Neuronal stem cell (in vitro differentiated cells): ENCODE data around the gene BARX2.

ENCODE experiments used
- DNase-seq: peaks from one replicate; pipeline ENCODE4 v3.0.0-alpha.2; 2013; ENCODE audit warnings: low spot score
- H2AFZ ChIP-seq: one replicate; pipeline ENCODE4 v1.6.1; 2013; ENCODE audit warnings: mild to moderate bottlenecking, low read length, inconsistent platforms
- H2AK5ac ChIP-seq: 2 replicates; pipeline ENCODE4 v1.6.1; 2013; ENCODE audit warnings: low read depth, mild to moderate bottlenecking, inconsistent platforms, low read length, moderate library complexity, mixed read lengths
- H2BK120ac ChIP-seq: 2 replicates; pipeline ENCODE4 v1.6.1; 2013; ENCODE audit warnings: low read depth, mild to moderate bottlenecking, inconsistent platforms, low read length, moderate library complexity, mixed read lengths
- H2BK12ac ChIP-seq: one replicate; pipeline ENCODE4 v1.6.1; 2013; ENCODE audit warnings: low read length, inconsistent platforms
- H2BK15ac ChIP-seq: 2 replicates; pipeline ENCODE4 v1.6.1; 2013; ENCODE audit warnings: mild to moderate bottlenecking, low read length, inconsistent platforms, mixed read lengths
- H2BK5ac ChIP-seq: one replicate; pipeline ENCODE4 v1.6.1; 2013; ENCODE audit warnings: inconsistent platforms, mild to moderate bottlenecking, low read length, moderate library complexity
- H3K14ac ChIP-seq: one replicate; pipeline ENCODE4 v1.6.1; 2013; ENCODE audit warnings: low read length, inconsistent platforms
- H3K18ac ChIP-seq: 2 replicates; pipeline ENCODE4 v1.6.1; 2013; ENCODE audit warnings: low read length, inconsistent platforms
- H3K23ac ChIP-seq: 2 replicates; pipeline ENCODE4 v1.6.1; 2013; ENCODE audit warnings: low read depth, mild to moderate bottlenecking, mixed read lengths, low read length, inconsistent platforms; ENCODE audit not compliant: poor library complexity
- H3K27ac ChIP-seq: replicated peaks from 3 replicates; pipeline ENCODE4 v1.5.1; 2013; ENCODE audit warnings: low read length, inconsistent platforms
- H3K27me3 ChIP-seq, 3 experiments: 2 replicates each; pipeline ENCODE4 v1.6.1; 2013; ENCODE audit warnings: low read length in 3 of 3, mild to moderate bottlenecking in 2 of 3, inconsistent platforms in 1 of 3, low read depth in 1 of 3, mixed read lengths in 1 of 3, moderate library complexity in 1 of 3; ENCODE audit not compliant: control insufficient read depth in 3 of 3, insufficient read depth in 3 of 3
- H3K36me3 ChIP-seq, 2 donors: replicated peaks in 1 of 2; 2 replicates each; pipeline ENCODE4 v1.6.1; 2013; ENCODE audit warnings: low read length in 2 of 2; ENCODE audit not compliant: control insufficient read depth in 2 of 2, insufficient read depth in 2 of 2
- H3K4ac ChIP-seq: 2 replicates; pipeline ENCODE4 v1.6.1; 2013; ENCODE audit warnings: inconsistent platforms, mild to moderate bottlenecking, low read length, moderate library complexity
- H3K4me1 ChIP-seq, 2 donors: 1 replicate in 1 of 2; 2 replicates in 1 of 2; pipeline ENCODE4 v1.6.1; 2013; ENCODE audit warnings: low read length in 2 of 2, low read depth in 1 of 2; ENCODE audit not compliant: control insufficient read depth in 2 of 2, insufficient read depth in 1 of 2
- H3K4me2 ChIP-seq: one replicate; pipeline ENCODE4 v1.6.1; 2013; ENCODE audit warnings: mild to moderate bottlenecking, low read length, inconsistent platforms; ENCODE audit not compliant: insufficient read depth, poor library complexity, severe bottlenecking
- H3K4me3 ChIP-seq, 2 donors: 2 replicates each; pipeline ENCODE4 v1.5.1; 2013; ENCODE audit warnings: low read length in 2 of 2, mild to moderate bottlenecking in 2 of 2, inconsistent platforms in 1 of 2, moderate library complexity in 1 of 2
- H3K79me1 ChIP-seq: one replicate; pipeline ENCODE4 v1.6.1; 2013; ENCODE audit warnings: low read depth, mild to moderate bottlenecking, inconsistent platforms, low read length, moderate library complexity
- H3K9ac ChIP-seq: one replicate; pipeline ENCODE4 v1.6.1; 2013; ENCODE audit warnings: mild to moderate bottlenecking, low read depth, low read length, inconsistent platforms; ENCODE audit not compliant: poor library complexity
- H3K9me3 ChIP-seq, 2 donors: replicated peaks in 1 of 2; 2 replicates each; pipeline versions ENCODE3 to v1.6.1; 2013; ENCODE audit warnings: low read length in 2 of 2, mild to moderate bottlenecking in 2 of 2, inconsistent platforms in 1 of 2, low read depth in 1 of 2, mixed read lengths in 1 of 2, moderate library complexity in 1 of 2; ENCODE audit not compliant: control insufficient read depth in 2 of 2, insufficient read depth in 1 of 2
- H4K8ac ChIP-seq: one replicate; pipeline ENCODE4 v1.6.1; 2013; ENCODE audit warnings: low read depth, mild to moderate bottlenecking, inconsistent platforms, low read length, moderate library complexity
- H4K91ac ChIP-seq: one replicate; pipeline ENCODE4 v1.6.1; 2013; ENCODE audit warnings: low read length, low read depth, mild to moderate bottlenecking, inconsistent platforms; ENCODE audit not compliant: poor library complexity
- WGBS, 2 donors: extraction: QIAGEN DNeasy Blood & Tissue Kit; methylation state at CpG; one replicate each; pipeline ENCODE4 v1.1.7; 2013; ENCODE audit warnings: missing lambda C conversion rate in 2 of 2, mixed read lengths in 1 of 2; ENCODE audit not compliant: insufficient read length in 2 of 2, insufficient replicate concordance in 1 of 2; ENCODE audit errors: extremely low coverage in 2 of 2; 5-methylcytosine and 5-hydroxymethylcytosine counted together

Gene BARX2

DNA sequence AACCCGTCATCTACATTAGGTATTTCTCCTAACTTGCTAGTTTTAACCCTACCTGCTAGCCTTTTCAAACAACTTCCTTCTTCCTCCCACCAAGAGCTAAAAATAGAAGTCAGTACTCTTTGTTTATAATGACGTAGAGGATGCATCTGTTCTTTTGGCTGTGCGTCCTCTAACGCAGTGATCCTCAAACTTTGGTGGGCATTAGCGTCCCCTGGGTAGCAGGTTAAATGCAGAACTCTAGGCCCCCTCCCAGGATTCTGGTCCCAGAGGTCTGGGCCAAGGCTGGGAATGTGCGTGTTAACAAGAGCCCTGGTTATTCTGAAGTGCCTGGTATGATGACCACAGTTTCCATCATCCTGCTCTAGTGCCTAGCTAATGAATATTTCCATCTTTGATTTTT lies 67.6 kb downstream of the BARX2 start:
- Histone ChIP-seq H3K27ac (no peak overlapping the region), H2BK5ac (no peak overlapping the region), H3K4ac (no peak overlapping the region), H3K14ac (no peak overlapping the region), H2BK12ac (no peak overlapping the region), H3K9ac (no peak overlapping the region), H3K9me3 (no peaks in the 10 kb centered on the region), H3K27me3 (no peaks in the 10 kb centered on the region), H2AFZ (no peak overlapping the region), H3K4me1 (no peaks in the 10 kb centered on the region), H3K23ac (no peak overlapping the region), H3K79me1 (no peaks in the 10 kb centered on the region), H2BK15ac (no peak overlapping the region), H2BK120ac (no peak overlapping the region), H2AK5ac (no peak overlapping the region), H3K4me3 (no peak overlapping the region), H4K8ac (no peak overlapping the region), H3K36me3 (no peaks in the 10 kb centered on the region), H4K91ac (no peak overlapping the region), H3K4me2 (no peak overlapping the region), H3K18ac (no peak overlapping the region)
- whole genome bisulfite sequencing, 2 donors = no CpG with 5 or more reads among the region's 6 CpGs
- no peak for DNase-seq

DNA sequence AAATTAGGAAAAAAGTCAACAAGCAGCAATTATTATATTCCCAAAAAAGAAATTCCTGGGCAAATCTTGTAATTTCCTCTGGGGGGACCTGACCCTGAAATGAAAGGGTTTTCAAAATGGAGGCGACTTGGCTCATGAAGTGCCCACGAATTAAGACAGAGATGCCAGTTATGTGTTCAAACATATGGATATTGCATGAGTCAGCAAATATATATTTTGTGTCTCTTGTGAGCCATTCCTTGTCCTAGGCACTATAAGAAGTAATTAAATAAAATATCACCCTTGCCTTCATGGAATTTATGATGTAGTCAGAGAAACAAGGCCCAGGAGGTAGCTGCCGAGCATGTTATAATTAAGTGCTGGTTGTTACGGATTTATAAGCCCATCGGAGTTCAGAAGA lies 68.6 kb downstream of the BARX2 start:
- Histone ChIP-seq H3K4ac (no peak overlapping the region), H3K14ac (no peak overlapping the region), H3K4me1 (no peaks in the 10 kb centered on the region), H3K36me3 (no peaks in the 10 kb centered on the region), H3K9me3 (peaks cover 0 to 2% of the 10 kb centered on the region in 2 donors), H2AFZ (no peak overlapping the region), H4K8ac (no peak overlapping the region), H3K23ac (no peak overlapping the region), H3K4me2 (no peak overlapping the region), H2BK12ac (no peak overlapping the region), H2BK120ac (no peak overlapping the region), H3K18ac (no peak overlapping the region), H2BK5ac (no peak overlapping the region), H3K4me3 (no peak overlapping the region), H3K27me3 (no peaks in the 10 kb centered on the region), H2BK15ac (no peak overlapping the region), H4K91ac (no peak overlapping the region), H3K9ac (no peak overlapping the region), H2AK5ac (no peak overlapping the region), H3K27ac (no peak overlapping the region), H3K79me1 (no peaks in the 10 kb centered on the region)
- no CpG with 5 or more reads among the region's 5 CpGs for WGBS, 2 donors
- DNase-seq = no peak

DNA sequence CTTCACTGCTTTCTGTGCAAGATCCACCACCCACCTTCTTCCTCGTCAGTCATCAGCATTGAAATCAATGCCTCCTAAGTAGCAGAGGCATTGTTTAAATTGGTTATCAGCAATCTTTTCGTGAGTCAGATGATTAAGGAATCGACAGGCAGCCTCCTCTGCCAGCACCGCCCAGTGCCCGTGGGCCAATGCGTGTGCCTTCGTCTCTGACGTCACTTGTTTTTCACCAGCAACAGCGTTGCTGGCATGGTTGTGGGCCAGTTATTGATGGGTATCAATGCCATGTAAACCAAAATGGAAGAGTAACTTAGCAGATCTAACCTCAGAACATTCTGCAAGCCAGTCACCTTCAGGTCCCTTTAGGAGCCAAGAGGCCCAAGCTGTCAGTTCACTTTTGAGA lies 69.6 kb downstream of the BARX2 start:
- WGBS, 2 donors = no CpG with 5 or more reads among the region's 9 CpGs
- H3K4me1 ChIP-seq = no peaks in the 10 kb centered on the region
- H3K79me1 ChIP-seq = no peaks in the 10 kb centered on the region

GRCh38 chr11:129446572-129446971 lies 70.9 kb downstream of the BARX2 start:
- H3K27ac ChIP-seq = no peak overlapping the region
- no peak overlapping the region for H2AK5ac ChIP-seq
- DNase-seq = no peak
- H3K4me3 ChIP-seq = no peak overlapping the region
- no peak overlapping the region for H4K91ac ChIP-seq
- no peak overlapping the region for H2BK120ac ChIP-seq
- H2BK12ac ChIP-seq = no peak overlapping the region
- H3K79me1 ChIP-seq = no peaks in the 10 kb centered on the region
- H2BK5ac ChIP-seq = no peak overlapping the region
- no peak overlapping the region for H2BK15ac ChIP-seq
- no peaks in the 10 kb centered on the region for H3K36me3 ChIP-seq
- H3K14ac ChIP-seq = no peak overlapping the region
- no peaks in the 10 kb centered on the region for H3K27me3 ChIP-seq
- H3K4me2 ChIP-seq = no peak overlapping the region
- H3K9me3 ChIP-seq = peaks cover 0 to 2% of the 10 kb centered on the region in 2 donors
- H3K23ac ChIP-seq = no peak overlapping the region
- no peaks in the 10 kb centered on the region for H3K4me1 ChIP-seq
- H3K4ac ChIP-seq = no peak overlapping the region
- H3K9ac ChIP-seq = no peak overlapping the region
- no peak overlapping the region for H4K8ac ChIP-seq
- H3K18ac ChIP-seq = no peak overlapping the region
- H2AFZ ChIP-seq = no peak overlapping the region
- whole genome bisulfite sequencing, 2 donors = no CpG with 5 or more reads among the region's 3 CpGs

More for the DNA sequence above, 69.6 kb downstream of the BARX2 start:
- no peak for DNase-seq
- no peak overlapping the region for H2AFZ ChIP-seq
- no peak overlapping the region for H2AK5ac ChIP-seq
- no peak overlapping the region for H3K4ac ChIP-seq
- H3K23ac ChIP-seq = no peak overlapping the region
- no peak overlapping the region for H4K8ac ChIP-seq
- H3K4me3 ChIP-seq = no peak overlapping the region
- H4K91ac ChIP-seq = no peak overlapping the region
- peaks cover 0 to 2% of the 10 kb centered on the region in 2 donors for H3K9me3 ChIP-seq
- H3K9ac ChIP-seq = no peak overlapping the region
- no peak overlapping the region for H3K27ac ChIP-seq
- H3K36me3 ChIP-seq = no peaks in the 10 kb centered on the region
- H3K14ac ChIP-seq = no peak overlapping the region
- H2BK120ac ChIP-seq = no peak overlapping the region
- no peak overlapping the region for H3K4me2 ChIP-seq
- no peak overlapping the region for H2BK12ac ChIP-seq
- no peak overlapping the region for H2BK5ac ChIP-seq
- no peaks in the 10 kb centered on the region for H3K27me3 ChIP-seq
- H3K18ac ChIP-seq = no peak overlapping the region
- no peak overlapping the region for H2BK15ac ChIP-seq
